T-helper 1 cell (primary cell): ENCODE results near the gene ERN1.

ENCODE experiments used
- DNase-seq, 5 donors: peaks; one replicate each; pipeline ENCODE4 v3.0.0-alpha.2; 2012 to 2020

The ERN1 gene

DNA sequence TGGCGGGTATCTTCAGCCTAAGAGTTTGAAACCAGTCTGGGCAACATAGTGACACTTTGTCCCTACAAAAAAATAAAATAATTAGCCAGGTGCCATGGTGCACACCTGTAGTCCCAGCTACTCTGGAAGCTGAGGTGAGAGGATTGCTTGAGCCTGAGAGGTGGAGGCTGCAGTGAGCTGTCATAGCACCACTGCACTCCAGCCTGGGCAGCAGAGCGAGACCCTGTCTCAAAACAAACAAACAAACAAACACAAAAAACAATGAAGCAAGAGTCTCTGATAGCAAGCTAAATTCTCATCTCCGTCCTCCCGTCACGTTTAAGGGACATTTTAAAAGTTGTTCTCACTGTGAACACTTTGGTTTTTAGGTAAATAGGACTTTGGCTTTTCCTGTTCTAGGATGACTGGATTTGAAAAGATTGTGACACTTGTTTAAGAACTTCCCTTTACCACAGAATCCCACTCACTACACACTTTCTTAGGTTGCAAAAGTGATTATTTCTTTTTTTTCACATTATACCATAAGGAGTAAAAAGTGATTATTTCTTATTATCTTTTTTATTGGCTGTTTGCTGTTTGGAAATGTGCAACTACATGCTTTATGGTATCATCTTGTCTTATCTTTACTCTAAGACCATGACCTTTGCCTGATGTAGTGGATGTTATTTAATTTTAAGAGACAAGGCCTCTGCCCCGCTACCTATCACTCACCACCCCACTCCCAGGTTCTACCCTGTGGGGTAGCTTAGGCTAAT is 4.4 kb upstream of the ERN1 start:
- no peak for DNase-seq

DNA sequence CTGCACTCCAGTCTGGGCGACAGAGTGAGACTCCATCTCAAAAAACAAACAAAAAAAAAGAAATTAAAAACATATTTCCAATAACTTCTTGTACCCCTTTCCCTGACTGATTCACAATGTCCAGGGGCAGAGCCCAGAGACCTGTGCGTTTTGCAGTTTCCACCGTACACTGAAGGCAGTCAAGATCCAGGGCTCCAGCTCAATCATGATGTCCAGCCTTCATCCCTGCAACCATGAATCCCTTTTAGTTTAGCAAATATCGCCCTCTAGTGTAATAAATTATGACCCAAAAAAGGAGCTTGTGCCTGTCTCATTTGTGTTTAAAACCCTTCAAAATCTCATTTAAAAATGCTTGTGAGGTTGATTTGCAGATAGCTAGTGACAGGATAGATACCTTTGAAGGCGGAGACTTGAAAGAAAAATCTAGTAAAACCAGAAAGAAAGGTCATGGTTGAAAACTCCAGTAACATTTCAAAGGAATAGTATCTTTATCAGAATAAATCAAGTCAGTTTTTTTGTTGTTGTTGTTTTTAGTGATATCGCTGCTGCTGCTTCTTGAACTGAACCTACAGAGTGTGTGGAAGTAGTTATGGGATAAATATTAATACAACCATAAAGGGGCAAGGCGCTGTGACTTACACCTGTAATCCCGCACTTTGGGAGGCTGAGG is 3.7 kb upstream of the ERN1 start:
- peak in 1 of 5 donors; percentile 74 for DNase-seq

DNA sequence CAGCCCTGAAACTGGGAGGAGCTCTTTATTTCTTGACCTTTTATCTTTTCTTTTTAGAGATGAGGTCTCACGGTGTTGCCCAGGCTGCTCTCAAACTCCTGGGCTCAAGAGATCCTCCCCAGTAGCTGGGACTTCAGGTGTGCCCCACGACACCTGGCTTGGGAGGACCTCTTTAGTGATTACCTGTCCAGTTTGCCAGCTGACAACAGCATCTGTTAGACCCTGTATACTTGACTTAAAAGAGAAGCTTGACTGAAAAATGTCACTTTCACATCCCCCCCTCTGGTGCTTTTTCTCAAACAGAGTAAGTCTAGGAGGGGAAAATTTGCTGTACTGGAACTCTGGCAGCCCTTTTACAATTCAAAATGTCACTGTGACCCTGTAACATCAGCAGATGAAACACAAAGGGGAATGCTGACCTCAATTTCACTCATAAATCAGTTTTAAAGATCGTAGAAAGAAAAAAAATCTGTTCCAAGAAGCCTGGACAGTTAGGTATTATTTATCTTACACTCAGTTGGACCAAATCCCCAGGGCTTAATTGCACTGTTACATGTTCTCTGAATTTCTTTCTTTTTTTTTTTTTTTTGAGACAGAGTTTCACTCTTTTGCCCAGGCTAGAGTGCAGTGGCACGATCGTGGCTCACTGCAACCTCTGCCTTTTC is 1.8 kb upstream of the ERN1 start:
- DNase-seq: no peak

DNA sequence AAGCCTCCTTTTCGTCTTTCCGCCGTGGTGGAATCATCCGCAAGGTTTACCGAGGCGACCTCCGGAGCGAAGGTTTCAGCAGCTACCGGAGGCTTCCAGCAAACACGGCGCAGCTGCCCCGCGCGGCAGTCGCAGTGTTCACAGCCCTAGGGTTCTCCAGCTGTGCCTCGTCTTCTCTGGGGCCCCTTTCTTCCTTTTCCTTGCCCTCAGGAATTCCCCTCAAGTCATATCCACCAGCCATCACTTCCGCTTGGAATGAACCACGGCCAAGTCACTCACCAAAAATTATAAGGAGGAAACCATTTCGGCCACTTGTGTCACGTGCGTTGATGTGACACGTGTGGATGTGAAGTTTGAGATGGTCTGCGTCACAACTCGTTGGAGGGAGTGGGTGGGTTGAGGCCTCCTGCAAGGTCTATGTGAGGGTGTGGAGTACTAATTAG is 636 bp upstream of the ERN1 start:
- peak in 2 of 5 donors; percentile 43 to 74 for DNase-seq

DNA sequence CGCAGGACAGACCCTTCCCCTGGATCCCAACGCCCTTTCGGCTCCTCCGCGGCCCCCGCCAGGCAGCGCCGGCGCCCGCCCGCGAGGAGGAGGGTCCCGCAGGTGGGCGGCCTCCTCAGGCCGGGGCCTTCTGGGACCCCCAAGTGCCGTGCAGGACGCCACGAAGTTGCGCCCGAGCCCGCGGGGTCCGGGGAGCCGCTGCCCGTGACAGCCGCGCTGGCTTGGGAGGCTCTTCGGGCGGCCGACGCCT is 504 bp downstream of the ERN1 start:
- DNase-seq: peak in 1 of 5 donors; percentile 17

DNA sequence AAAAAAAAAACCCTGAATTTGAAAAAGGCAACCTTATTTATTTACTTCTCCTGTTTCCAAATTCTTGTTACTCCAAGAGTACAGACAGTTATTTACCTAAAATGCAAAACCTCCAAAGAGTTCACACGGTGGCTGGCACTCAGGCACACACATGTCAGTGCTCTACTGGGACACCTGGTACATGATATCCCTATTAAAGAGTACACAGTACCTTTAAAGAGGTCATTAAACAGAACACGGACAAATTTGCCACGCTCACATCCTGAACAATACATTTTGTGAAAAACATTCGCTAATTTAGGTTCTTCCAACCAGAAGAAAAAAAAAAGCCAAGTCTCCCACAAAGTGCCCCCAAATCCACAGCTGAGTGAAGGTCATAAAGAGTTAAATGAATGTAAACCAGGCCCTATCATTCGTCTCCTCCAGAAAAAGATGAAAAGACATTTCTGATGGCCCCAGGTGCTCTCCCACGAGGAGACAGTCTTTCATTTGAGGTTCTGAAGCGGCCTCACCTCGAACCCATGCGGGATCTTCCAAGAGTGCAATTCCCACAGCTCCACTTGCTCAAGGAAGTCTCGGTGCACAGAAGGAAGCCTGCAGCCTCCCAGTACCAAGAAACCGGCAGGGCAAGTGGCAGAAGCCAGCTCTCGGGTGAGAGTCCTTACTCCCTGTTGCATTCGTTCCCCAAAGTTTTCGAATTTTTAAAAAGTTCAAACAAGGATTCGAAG is 993 bp downstream of the ERN1 start:
- DNase-seq: no peak

DNA sequence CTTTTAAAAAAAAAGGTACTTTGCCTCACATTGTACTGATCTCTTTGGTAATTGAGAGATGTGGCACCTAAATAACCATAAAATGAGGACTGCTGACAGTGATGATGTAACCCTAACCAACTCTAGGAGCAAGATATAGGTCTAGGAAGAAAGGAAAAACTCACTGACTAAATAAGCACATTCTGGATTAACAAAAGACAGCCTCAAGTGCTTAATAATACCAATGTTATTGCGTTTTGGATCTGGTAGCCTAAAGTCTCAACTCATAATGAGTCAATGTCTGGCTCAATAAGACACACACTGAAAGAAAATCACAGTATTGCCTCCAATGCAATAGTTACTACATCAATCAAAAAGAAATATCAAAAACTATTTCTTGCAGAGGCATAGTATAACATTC is 3.0 kb downstream of the ERN1 start:
- DNase-seq: no peak

DNA sequence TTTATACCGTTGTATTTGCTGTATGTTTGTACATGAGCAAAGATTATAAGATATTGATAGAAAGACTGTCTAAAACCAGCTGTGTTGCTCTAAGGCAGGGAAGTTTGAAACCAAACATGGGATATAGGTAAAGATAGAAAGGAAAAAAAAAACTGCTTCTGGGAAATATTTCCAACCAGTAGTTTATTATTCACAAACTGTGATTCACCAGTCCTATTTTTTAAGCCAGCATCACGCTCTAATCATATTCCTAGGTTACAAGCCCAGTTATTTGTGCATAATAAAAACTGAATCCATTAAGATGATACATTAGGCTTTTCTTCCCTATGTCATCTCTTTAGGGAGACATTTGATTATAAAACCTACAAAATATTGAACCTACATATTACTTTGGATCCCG is 4.0 kb downstream of the ERN1 start:
- no peak for DNase-seq

DNA sequence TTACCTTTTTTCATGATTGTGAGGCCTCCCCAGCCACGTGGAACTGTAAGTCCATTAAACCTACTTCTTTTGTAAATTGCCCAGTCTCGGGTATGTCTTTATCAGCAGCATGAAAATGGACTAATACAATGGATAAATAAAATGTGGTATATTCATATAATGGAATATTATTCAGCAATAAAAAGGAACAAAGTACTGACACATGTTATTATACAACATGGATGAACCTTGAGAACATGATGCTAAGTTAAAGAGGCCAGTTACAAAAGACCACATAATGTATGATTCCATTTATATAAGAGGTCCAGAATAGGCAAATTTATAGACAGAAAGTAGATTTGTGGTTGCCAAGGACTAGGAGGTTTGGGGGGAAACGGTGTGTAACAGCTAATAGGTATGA is 5.3 kb downstream of the ERN1 start:
- DNase-seq: no peak

DNA sequence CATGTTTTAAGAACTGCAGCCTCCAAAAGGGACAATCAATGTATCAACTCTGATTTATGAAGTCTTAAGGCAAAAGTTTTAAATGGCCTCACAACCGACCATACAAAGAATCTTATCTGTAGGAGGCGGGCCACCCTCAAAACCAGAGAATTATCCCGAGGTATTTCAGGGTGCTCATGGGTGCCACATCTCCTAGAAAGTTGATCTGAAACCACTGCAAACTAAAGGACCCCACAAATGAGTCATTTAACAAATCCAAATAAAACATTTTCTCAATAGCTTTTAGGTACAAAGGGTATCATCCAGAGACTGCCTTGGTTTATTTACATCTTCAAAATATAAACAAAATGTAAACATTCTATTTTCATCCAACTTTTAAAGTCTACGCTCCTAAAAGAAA is 6.8 kb downstream of the ERN1 start:
- no peak for DNase-seq

DNA sequence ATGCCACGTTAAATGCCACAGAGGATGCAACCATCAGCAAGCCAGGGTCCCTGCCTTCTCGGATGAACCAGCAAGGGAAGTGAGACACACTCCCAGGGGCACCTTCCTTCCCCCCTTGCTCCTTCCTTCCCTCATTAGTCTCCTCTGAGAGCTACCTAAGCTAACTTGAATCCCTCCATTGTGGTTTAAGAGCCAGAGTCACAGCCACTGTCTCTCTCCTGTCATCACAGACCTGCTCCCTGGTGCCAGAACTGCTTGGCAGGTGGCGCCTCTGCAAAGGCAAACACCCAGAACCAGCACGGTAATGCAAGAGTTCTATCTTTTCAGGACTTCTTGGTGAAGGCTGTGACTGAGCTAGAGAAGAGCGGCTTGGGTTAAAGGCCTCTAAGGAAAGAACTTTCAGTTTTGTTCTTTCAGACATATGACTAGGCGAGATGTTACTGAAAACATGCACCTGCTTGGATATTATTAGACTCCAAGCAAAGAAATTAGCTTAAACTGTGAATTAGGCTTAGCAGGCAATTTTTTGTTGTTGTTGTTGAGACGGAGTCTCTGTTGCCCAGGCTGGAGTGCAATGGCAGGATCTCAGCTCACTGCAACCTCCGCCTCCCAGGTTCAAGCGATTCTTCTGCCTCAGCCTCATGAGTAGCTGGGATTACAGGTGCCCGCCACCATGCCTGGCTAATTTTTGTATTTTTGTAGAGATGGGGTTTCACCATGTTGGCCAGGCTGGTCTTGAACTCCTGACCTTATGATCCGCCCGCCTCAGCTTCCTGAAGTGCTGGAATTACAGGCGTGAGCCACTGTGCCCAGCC is 8.8 kb downstream of the ERN1 start:
- DNase-seq: peak in 2 of 5 donors; percentile 8 to 71

DNA sequence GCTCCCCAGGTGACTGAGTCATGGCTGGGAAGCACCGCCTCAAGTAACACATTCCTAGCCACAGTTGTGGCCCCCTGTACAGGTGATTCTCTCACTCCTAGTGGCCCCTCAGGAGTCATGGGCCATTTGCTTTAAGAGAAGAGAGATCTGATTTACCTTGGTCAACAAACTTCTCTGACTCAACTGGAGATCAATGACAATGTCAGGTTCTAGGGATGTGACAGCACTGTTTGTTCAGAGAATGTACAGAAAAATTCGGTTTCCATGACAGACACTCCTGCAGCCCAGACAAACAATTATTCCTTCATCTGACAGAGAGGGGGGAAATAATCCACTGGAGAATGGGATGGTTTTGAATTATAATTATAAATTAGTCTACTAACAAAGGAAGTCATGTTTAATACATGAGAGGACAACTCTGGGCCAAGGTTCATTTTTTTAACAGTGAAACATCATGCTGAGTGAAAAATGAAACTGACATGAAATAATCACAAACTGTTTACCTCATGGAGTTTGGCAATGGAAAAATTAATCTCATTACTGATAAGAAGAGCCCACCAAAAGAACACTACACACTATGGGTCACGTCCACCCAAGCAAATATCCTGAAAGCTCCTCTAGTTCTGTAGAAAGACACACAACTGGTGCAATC is 9.7 kb downstream of the ERN1 start:
- no peak for DNase-seq

DNA sequence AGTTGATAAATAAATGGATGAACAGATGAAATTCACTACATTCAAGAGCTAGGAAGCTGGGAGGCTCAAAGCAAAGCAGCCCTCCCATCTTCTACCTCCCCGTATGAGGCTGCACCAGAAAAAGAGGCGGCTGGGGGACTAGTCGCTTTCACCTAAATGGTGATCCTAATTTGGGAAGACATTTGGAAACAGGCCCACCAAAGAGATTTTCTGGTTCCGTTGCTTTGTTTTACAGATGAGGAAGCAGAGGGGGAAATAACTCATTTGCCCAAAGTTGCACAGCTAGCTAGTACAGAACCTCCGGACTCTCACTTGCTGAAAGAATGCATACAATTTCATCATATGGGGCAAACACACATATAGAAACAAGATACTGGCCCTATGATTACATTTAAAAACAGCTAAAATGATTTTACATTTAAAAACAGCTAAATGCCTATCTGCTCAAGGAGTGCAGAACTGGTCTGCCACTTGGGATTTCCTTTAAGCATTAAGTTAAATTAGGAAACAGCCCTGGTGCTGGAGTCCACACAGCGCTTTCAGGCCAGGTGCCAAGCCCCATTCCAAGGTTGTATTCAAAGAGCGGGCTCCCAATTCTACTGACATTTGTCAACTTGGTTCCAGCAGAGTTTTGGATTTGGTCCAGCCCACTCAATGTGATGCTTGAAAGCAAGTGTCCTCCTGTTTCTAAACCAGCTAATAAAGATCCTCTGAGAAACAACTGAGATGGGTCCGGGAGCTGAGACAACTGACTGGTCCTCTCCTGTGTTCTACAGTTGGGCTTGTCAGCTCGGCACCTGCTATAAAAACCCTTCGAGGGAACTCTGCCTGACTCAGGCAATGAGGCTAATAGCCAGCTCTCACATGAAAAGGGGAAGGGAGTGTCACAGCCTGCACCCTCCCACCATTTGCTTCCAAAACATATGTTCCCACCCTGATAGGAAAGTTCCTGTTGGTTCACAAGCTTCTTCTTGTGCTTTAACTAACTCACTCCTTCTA is 11.7 kb downstream of the ERN1 start:
- no peak for DNase-seq

DNA sequence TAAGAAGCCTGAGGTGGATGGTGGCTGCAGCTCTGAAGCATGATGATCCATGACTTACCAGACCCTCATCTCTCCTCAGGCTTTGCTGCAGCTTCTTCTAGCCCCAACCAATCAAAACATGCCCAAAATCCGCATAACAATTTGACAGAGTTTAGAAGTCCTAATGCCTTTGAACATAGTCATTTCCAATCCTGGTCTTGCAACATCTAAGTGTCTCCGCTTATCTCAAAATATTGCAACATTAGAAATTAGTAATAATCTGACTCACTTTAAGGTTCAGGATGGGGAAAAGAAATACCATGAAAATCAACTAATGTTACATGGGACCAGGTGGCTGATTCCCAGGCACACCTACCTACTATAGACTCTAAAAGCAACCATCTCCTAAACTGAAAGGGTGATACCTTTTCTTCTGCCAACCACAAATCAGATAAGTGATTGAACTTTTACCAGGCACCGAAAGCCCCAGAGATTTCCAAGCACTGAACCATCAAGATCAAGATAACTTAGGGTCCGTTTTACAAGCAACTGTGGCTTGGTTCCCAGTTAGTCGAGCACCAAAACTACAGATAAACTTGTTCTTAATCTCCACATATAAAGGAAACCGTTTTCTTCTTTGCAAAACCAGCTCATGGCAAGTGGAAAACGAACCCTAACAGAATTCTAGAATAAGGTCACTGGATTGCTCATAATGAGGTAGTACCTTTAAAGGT is 14.0 kb downstream of the ERN1 start:
- peak in 1 of 5 donors; percentile 54 for DNase-seq

DNA sequence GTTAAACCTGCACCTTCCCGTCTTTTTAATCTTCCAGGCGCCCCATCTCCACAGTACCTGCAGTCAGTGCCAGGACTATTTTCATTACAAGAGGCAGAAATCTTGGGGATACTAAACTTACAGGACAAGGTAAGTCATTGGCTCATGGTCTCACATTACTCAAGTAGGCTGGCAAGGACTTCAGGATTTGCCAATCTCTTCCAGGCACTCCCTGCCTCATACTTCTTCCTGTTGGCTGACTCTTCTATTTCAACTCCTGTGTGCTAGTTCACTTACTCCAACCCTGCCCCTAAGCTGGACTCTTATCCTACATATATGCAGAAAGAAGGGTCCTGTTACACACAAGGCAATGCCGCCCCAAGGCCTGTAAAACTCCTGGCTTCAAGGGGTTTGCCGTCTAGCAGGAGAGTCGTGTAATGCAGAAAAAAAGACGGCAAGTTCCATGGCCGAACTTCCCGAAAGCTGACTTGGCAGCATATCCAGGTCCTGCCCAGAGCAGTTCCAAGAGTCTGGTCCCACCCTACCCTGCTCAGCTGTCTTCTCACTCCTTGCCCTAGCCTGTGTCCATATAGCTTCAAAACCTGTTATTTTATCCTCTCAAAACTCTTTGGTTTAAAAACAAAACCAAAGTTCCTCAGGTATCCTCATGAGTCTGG is 14.8 kb downstream of the ERN1 start:
- no peak for DNase-seq

DNA sequence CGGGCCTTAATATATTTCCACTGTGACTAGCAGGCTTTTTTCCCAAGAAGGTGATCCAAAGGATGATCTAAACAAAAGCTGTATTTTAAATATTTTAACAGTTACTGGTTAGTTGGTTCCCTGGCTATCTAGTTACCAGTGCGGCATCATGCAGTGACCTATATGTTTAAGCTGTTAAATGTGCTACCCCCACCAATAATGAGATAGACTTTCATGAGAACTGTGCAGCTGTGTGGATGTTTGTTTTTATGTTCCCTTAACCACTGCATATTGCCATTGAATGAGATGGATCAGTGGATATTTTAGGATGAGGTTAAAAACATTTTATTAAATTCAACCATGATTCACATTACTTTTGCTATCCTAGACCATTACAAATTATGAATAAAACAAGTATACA is 16.9 kb downstream of the ERN1 start:
- DNase-seq: no peak

DNA sequence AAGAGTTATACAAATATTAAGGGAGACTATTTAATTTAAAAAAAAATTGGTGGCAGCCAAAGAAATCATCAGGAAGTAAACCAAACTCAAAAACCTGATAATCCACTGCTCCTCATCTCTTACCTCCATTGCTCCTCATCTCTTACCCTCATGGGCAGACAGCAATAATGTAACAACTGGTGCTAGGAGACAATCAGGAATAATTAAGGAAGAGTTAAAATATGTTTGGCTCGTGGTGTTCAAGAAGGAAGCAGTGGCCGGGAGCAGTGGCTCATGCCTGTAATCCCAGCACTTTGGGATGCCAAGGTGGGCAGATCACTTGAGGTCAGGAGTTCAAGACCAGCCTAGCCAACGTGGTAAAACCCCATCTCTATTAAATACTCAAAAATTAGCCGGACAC is 18.1 kb downstream of the ERN1 start:
- no peak for DNase-seq

DNA sequence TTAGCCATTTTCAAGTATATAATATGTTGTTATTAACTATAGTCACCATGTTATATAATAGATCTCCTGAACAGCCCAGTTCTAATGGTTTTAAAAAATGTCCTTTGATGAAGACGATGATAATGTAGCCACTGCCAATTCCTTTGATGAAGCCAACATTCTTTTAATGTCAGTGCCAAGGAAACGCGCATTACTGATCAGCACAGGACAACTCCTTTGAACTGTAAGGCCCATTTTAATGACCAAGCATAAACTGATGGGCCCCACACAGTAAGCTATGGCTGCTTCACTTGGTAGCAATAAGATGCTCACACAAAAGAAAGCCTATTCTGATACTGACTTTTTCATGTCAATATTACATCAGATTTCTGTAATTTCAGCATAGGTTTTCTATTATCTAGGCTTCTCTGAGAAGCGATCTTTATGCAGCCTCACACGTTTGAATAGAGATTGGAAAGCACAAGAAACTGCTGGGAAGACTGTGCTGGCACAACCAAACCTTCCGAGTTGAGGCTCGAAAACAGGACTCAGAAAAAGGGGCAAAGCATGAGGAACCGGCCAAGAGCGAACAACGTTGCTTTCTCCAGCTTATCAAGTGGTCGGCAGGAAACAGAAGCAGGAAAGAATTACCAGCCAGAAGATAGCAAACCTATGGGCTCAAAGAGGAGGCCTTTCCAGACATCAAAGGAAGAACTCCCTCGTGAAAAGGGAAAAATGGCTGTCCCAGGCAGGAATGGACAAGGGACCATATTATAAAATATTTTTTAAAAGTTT is 19.4 kb downstream of the ERN1 start:
- DNase-seq: no peak

DNA sequence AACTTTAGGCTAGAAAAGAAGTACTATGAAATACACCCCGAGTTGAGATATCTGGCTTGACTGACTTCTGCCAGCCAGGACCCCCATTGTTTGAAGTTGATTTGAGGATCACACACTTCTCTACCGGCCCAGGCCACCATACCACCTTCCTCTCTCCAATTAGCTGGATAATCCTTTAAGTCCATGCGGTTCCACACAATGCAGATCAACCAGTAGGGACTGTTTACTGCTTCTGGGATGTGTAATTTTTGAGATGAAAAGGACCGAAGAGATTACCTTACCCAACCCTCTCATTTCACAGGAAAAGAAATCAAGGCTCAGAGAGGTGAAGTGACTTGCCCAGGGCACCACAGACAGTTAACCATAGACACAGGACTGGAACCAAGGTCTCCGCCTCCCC is 20.5 kb downstream of the ERN1 start:
- DNase-seq: no peak
